HG03139 (cell line): Measurements from ENCODE around the gene HIVEP2.

ENCODE experiments used
- ATAC-seq: cut with Tn5 transposase; IDR thresholded peaks from one replicate; pipeline ENCODE4 v1.9.1; 2021; ENCODE audit not compliant: unreplicated experiment

The HIVEP2 gene

GRCh38 chr6:142823256-142823902 lies 121.6 kb downstream of the HIVEP2 start:
- ATAC-seq, result no peak

GRCh38 chr6:142822842-142823241 lies 122.1 kb downstream of the HIVEP2 start:
- ATAC-seq, result no peak

- peak; percentile 71 for ATAC-seq
Observed at GRCh38 chr6:142822383-142822782, 122.6 kb downstream of the HIVEP2 start.

- no peak for ATAC-seq
Observed at GRCh38 chr6:142821860-142822259, 123.1 kb downstream of the HIVEP2 start.

GRCh38 chr6:142821164-142821716 lies 123.7 kb downstream of the HIVEP2 start:
- no peak for ATAC-seq

- ATAC-seq, result no peak
Observed at GRCh38 chr6:142820338-142821051, 124.5 kb downstream of the HIVEP2 start.

- ATAC-seq, result peak; percentile 57
Observed at GRCh38 chr6:142819603-142820337, 125.2 kb downstream of the HIVEP2 start.

- no peak for ATAC-seq
Observed at GRCh38 chr6:142816486-142816885, 128.5 kb downstream of the HIVEP2 start.

- ATAC-seq, result no peak
Observed at GRCh38 chr6:142816031-142816430, 128.9 kb downstream of the HIVEP2 start.

GRCh38 chr6:142811923-142812322 lies 133.1 kb downstream of the HIVEP2 start:
- no peak for ATAC-seq

- no peak for ATAC-seq
Observed at GRCh38 chr6:142810952-142811514, 133.9 kb downstream of the HIVEP2 start.

GRCh38 chr6:142809947-142810346 lies 135.0 kb downstream of the HIVEP2 start:
- ATAC-seq, result no peak

- ATAC-seq, result no peak
Observed at GRCh38 chr6:142808405-142809061, 136.4 kb downstream of the HIVEP2 start.

GRCh38 chr6:142805042-142805441 lies 139.9 kb downstream of the HIVEP2 start:
- ATAC-seq, result no peak

- ATAC-seq, result no peak
Observed at GRCh38 chr6:142804490-142804889, 140.5 kb downstream of the HIVEP2 start.

GRCh38 chr6:142803495-142804058 lies 141.4 kb downstream of the HIVEP2 start:
- no peak for ATAC-seq

GRCh38 chr6:142803032-142803431 lies 141.9 kb downstream of the HIVEP2 start:
- ATAC-seq, result no peak

- no peak for ATAC-seq
Observed at GRCh38 chr6:142802124-142802523, 142.9 kb downstream of the HIVEP2 start.

GRCh38 chr6:142800240-142800639 lies 144.7 kb downstream of the HIVEP2 start:
- no peak for ATAC-seq

- no peak for ATAC-seq
Observed at GRCh38 chr6:142799639-142800038, 145.3 kb downstream of the HIVEP2 start.
